SU-DHL-6 (cell line): ENCODE data around the gene PSPH.
"Not testable (repeated sequence)": the region's sequence is repeated elsewhere in the genome, so short reads cannot be mapped to it uniquely, and the experiment has no call there.

ENCODE experiments used
- H2AFZ ChIP-seq: fragments of 200-600 bp; sonication (generic); 2 replicates; pipeline ENCODE4 v1.6.1; 2014; ENCODE audit warnings: low read depth, mild to moderate bottlenecking, moderate library complexity, mixed read lengths, antibody characterized with exemption, low read length; ENCODE audit not compliant: severe bottlenecking
- H3F3A ChIP-seq: fragments of 200-600 bp; shearing (Covaris generic); 2 replicates; pipeline ENCODE4 v1.6.0; 2016; ENCODE audit warnings: antibody characterized with exemption, mild to moderate bottlenecking; ENCODE audit not compliant: insufficient read depth
- H3K27ac ChIP-seq: fragments of 200-600 bp; sonication (generic); 2 replicates; pipeline ENCODE4 v1.5.1; 2016; ENCODE audit warnings: low read depth, mild to moderate bottlenecking, low read length, moderate library complexity, mixed read lengths
- H3K27me3 ChIP-seq: fragments of 200-600 bp; sonication (generic), shearing (Covaris generic); 2 replicates; pipeline ENCODE4 v1.6.0; 2014; ENCODE audit warnings: mild to moderate bottlenecking, low read length
- H3K36me3 ChIP-seq: fragments of 200-600 bp; sonication (generic); 2 replicates; pipeline ENCODE4 v1.6.1; 2014; ENCODE audit warnings: mild to moderate bottlenecking, low read length, mixed read lengths
- H3K4me2 ChIP-seq: fragments of 300-600, 200-600 bp; shearing (Covaris generic), sonication (generic); 2 replicates; pipeline ENCODE4 v1.6.0; 2014; ENCODE audit warnings: low read length, low read depth, mild to moderate bottlenecking; ENCODE audit not compliant: poor library complexity, severe bottlenecking
- H3K4me3 ChIP-seq: fragments of 200-600 bp; sonication (generic); 2 replicates; pipeline ENCODE4 v1.5.1; 2014; ENCODE audit warnings: antibody characterized with exemption, low read length, mild to moderate bottlenecking, mixed read lengths; ENCODE audit not compliant: insufficient read depth, poor library complexity, severe bottlenecking
- H3K79me2 ChIP-seq: fragments of 200-600 bp; sonication (generic); 2 replicates; pipeline ENCODE4 v1.6.1; 2014; ENCODE audit warnings: mild to moderate bottlenecking, low read length, moderate library complexity; ENCODE audit not compliant: insufficient read depth
- H3K9ac ChIP-seq: fragments of 200-600 bp; sonication (generic); 2 replicates; pipeline ENCODE4 v1.7.0; 2014; ENCODE audit warnings: mild to moderate bottlenecking, low read length
- H3K9me2 ChIP-seq: fragments of 200-600 bp; sonication (generic); replicated peaks from 2 replicates; pipeline ENCODE4 v1.6.1; 2014; ENCODE audit warnings: low read length; ENCODE audit not compliant: insufficient read depth
- H3K9me3 ChIP-seq: fragments of 200-600 bp; sonication (generic); 2 replicates; pipeline ENCODE4 v1.6.1; 2014; ENCODE audit warnings: low read length, mixed read lengths; ENCODE audit not compliant: insufficient read depth
- H4K20me1 ChIP-seq: fragments of 200-600 bp; sonication (generic); 2 replicates; pipeline ENCODE4 v1.6.1; 2014; ENCODE audit warnings: low read depth, mild to moderate bottlenecking, antibody characterized with exemption, low read length, moderate library complexity, mixed read lengths
- CTCF ChIP-seq: fragments of 200-600 bp; sonication (generic); IDR thresholded peaks from one replicate; pipeline ENCODE4 v1.5.1; 2017; ENCODE audit warnings: antibody characterized with exemption, mild to moderate bottlenecking, low read length, moderate library complexity; ENCODE audit not compliant: insufficient read depth, poor library complexity, severe bottlenecking
- EZH2phosphoT487 ChIP-seq: fragments of 200-600 bp; sonication (generic), shearing (Covaris generic); conservative IDR thresholded peaks from 2 replicates; pipeline ENCODE4 v1.6.1; 2018; ENCODE audit warnings: mild to moderate bottlenecking, antibody characterized with exemption, low read length, moderate library complexity, mixed read lengths

The PSPH gene

DNA sequence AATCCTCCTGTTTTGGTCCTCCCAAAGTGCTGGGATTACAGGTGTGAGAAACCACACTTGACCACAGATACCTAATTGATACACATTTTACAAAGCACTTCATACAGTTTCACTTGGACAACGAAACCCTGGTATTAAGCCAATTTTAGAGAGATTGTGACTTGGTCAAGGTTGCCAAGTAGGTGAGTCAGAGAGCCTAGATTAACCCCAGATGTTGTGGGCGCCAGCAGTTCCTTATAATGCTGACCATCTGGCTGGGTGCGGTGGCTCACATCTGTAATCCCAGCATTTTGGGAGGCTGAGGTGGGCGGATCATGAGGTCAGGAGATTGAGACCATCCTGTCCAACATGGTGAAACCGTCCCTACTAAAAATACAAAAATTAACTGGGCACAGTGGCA is 46.5 kb upstream of the PSPH start:
- Histone ChIP-seq H3K9ac (no peak overlapping the region), H3K27ac (no peak overlapping the region), H4K20me1 (peaks cover 4% of the 10 kb centered on the region; the same call in 1 of the 2 replicates), H2AFZ (no peak overlapping the region), H3K36me3 (peaks cover 27% of the 10 kb centered on the region), H3K4me3 (no peak overlapping the region), H3K9me2 (no peaks in the 10 kb centered on the region), H3K79me2 (no peaks in the 10 kb centered on the region), H3K4me2 (no peak overlapping the region), H3F3A (peaks cover 40% of the 10 kb centered on the region), H3K9me3 (no peaks in the 10 kb centered on the region), H3K27me3 (no peaks in the 10 kb centered on the region)
- TF ChIP-seq EZH2phosphoT487 (no peak), CTCF (no peak)

DNA sequence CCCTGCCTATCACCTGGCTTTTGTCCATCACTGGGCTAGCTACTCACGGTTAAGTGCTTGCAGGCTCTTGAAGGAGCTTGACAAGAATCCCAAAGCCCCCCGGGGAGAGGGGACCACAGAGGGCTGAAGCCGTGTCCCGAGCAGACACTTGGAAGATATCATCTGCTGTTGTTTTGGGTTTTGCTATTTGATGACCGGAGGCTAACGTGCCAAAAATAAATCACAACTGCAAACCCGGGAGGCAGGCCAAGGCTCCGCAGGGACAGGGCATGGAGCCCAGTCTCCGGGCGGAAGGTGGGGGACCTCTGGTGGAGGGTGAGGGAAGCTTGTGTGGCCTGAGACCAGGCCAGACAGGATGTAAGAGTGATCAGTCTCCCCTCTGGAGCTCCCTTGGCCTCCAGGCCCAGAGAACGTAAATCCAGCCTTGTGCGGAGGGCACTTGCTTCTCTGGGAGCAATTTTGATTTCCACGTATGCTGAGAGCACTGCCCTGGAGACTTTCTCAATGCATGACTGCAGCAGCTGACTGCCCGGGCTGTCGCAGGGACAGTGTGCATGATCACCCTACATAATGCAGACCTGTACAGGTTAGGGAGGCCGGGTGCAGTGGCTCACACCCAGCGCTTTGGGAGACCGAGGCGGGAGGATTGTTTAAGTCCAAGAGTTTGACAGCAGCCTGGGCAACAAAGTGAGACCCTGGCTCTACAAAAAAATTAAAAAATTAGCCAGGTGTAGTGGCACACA is 41.7 kb upstream of the PSPH start, which contains the start of gene PHKG1:
TSS of gene PHKG1 (minus strand) at position 164 of the 743 bp plus-strand sequence. CDS start 4,011 bp downstream, outside the sequence.
- H3K4me3 ChIP-seq = no peak within 1 kb of the TSS

DNA sequence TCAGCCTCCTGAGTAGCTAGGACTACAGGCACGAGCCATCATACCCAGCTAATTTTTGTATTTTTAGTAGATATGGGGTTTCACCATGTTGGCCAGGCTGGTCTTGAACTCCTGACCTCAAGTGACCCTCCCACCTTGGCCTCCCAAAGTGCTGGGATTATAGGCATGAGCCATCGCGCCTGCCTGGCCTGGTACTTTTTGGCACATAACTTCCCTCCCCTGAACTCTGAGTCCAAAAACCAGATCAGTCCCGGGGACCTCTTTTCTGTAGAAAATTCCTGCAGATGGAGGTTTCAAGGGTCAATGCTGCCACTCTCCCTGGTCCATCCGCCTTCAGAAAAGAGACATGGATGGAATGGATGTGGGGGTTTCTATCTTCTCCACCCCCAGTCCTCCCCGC is 41.1 kb upstream of the PSPH start:
- not testable (repeated sequence) for H4K20me1 ChIP-seq, H2AFZ ChIP-seq, H3K9me2 ChIP-seq, H3K27ac ChIP-seq, H3K79me2 ChIP-seq, H3K36me3 ChIP-seq, H3K4me3 ChIP-seq, H3K9me3 ChIP-seq, H3K27me3 ChIP-seq, H3F3A ChIP-seq, H3K9ac ChIP-seq, H3K4me2 ChIP-seq

More for the DNA sequence above, 41.7 kb upstream of the PSPH start, which contains the start of gene PHKG1:
- H3K27ac ChIP-seq = no peak within 1 kb of the TSS
- no peaks in the 10 kb centered on the region for H3K79me2 ChIP-seq
- H3K9ac ChIP-seq = no peak within 1 kb of the TSS
- H3K27me3 ChIP-seq = no peaks in the 10 kb centered on the region
- H3F3A ChIP-seq = peaks cover 5% of the 10 kb centered on the region
- no peak within 1 kb of the TSS for H3K4me2 ChIP-seq
- no peaks in the 10 kb centered on the region for H3K36me3 ChIP-seq
- no peaks in the 10 kb centered on the region for H4K20me1 ChIP-seq
- TF ChIP-seq EZH2phosphoT487 = no peak
- no peak for TF ChIP-seq CTCF
- H3K9me3 ChIP-seq = no peaks in the 10 kb centered on the region
- no peak within 1 kb of the TSS for H2AFZ ChIP-seq
- no peaks in the 10 kb centered on the region for H3K9me2 ChIP-seq

- Histone ChIP-seq H3K79me2 (no peaks in the 10 kb centered on the region), H4K20me1 (no peaks in the 10 kb centered on the region), H3K9me2 (no peaks in the 10 kb centered on the region), H3K9ac (no peak overlapping the region), H3K27ac (no peak overlapping the region), H3F3A (no peaks in the 10 kb centered on the region), H3K27me3 (no peaks in the 10 kb centered on the region), H3K4me2 (no peak overlapping the region), H2AFZ (no peak overlapping the region), H3K36me3 (no peaks in the 10 kb centered on the region), H3K9me3 (no peaks in the 10 kb centered on the region), H3K4me3 (no peak overlapping the region)
- TF ChIP-seq CTCF = no peak
- no peak for TF ChIP-seq EZH2phosphoT487
These were observed 40.3 kb upstream of the PSPH start for GRCh38 chr7:56091591-56091990.
